GM12878 (cell line): Measurements from ENCODE around the gene BICRAL. TPM values are rescaled to one million over a fixed set of nuclear protein-coding genes. Genes with fewer than 3 reads are reported as not detected.

Experiments used
- ATAC-seq: fragments of 200-7000 bp; cut with Tn5 transposase; 3 replicates; pipeline ENCODE4 v1.9.1; 2020; ENCODE audit warnings: mild to moderate bottlenecking, moderate library complexity
- BruUV-seq: library from RNA; stranded (reverse); fragments of 400-500 nt; replicated peaks from 2 replicates; lab custom pipeline; 2021; lab: Mats Ljungman, UMichigan
- CTCF ChIA-PET: fragments of 300-600 bp; sonication (Branson Sonifier 250); formaldehyde crosslinking; extraction: SDS; loops from one replicate; lab custom pipeline; 2021; ENCODE audit warnings: inconsistent platforms; lab: Yijun Ruan, JAX
- POLR2A ChIA-PET: fragments of 350-600 bp; formaldehyde crosslinking; extraction: SDS; loops from one replicate; lab custom pipeline; 2021; ENCODE audit warnings: inconsistent platforms; lab: Charles Lee
- RAD21 ChIA-PET: fragments of 300-600 bp; sonication (Branson Sonifier 250); formaldehyde crosslinking; loops from one replicate; lab custom pipeline; 2023; ENCODE audit warnings: antibody characterized with exemption; ENCODE audit not compliant: unreplicated experiment; lab: Charles Lee
- SMC1A ChIA-PET: fragments of 300-600 bp; sonication (Branson Sonifier 250); formaldehyde crosslinking; loops from one replicate; lab custom pipeline; 2023; ENCODE audit not compliant: unreplicated experiment, uncharacterized antibody; lab: Charles Lee
- DNase-seq: peaks from one replicate; pipeline ENCODE4 v3.0.0-alpha.2; 2011; ENCODE audit warnings: low read depth, low spot score
- FAIRE-seq: peaks from 3 replicates; lab custom pipeline; 2011; peaks lifted over from hg19 to GRCh38; lab: Jason Lieb, UNC
- H2AFZ ChIP-seq: 2 replicates; pipeline ENCODE4 v1.6.0; 2011; ENCODE audit warnings: low read depth, low read length, control low read depth; ENCODE audit not compliant: control insufficient read depth
- H3K27ac ChIP-seq: 2 replicates; pipeline ENCODE4 v1.5.1; 2011; ENCODE audit warnings: control low read depth; ENCODE audit not compliant: control insufficient read depth, insufficient read depth
- H3K27me3 ChIP-seq, 2 experiments: replicated peaks in 1 of 2; 2 replicates each; pipeline versions ENCODE4 v1.6.0 to v1.6.1; 2011; ENCODE audit warnings: low read length in 1 of 2; ENCODE audit not compliant: control insufficient read depth in 2 of 2, insufficient read depth in 2 of 2
- H3K36me3 ChIP-seq, 2 experiments: 2 replicates each; pipeline ENCODE4 v1.5.1; 2011; ENCODE audit warnings: low read length in 1 of 2; ENCODE audit not compliant: control insufficient read depth in 2 of 2, insufficient read depth in 2 of 2
- H3K4me1 ChIP-seq: 2 replicates; pipeline ENCODE4 v1.6.1; 2011; ENCODE audit warnings: mild to moderate bottlenecking, low read length, moderate library complexity, mixed read lengths; ENCODE audit not compliant: control insufficient read depth, insufficient read depth
- H3K4me2 ChIP-seq: 2 replicates; pipeline ENCODE4 v1.6.0; 2011; ENCODE audit warnings: control low read depth; ENCODE audit not compliant: control insufficient read depth, insufficient read depth
- H3K4me3 ChIP-seq: fragments of 200-600 bp; sonication (generic); 2 replicates; pipeline ENCODE4 v1.5.1; 2016
- H3K79me2 ChIP-seq: 2 replicates; pipeline ENCODE4 v1.6.0; 2011; ENCODE audit warnings: low read length; ENCODE audit not compliant: control insufficient read depth, insufficient read depth
- H3K9ac ChIP-seq: 2 replicates; pipeline ENCODE4 v1.8.0; 2011; ENCODE audit warnings: low read length, control low read depth, mixed read lengths; ENCODE audit not compliant: control insufficient read depth, insufficient read depth
- H3K9me3 ChIP-seq: replicated peaks from 3 replicates; pipeline ENCODE4 v1.5.1; 2011; ENCODE audit warnings: mild to moderate bottlenecking, low read length; ENCODE audit not compliant: control insufficient read depth, insufficient read depth
- H4K20me1 ChIP-seq: 2 replicates; pipeline ENCODE4 v1.6.0; 2011; ENCODE audit not compliant: control insufficient read depth, insufficient read depth
- ATF2 ChIP-seq: IDR thresholded peaks from 2 replicates; pipeline ENCODE4 v1.6.1; 2012; ENCODE audit warnings: low read length, inconsistent platforms
- CHD1 ChIP-seq: IDR thresholded peaks from 2 replicates; pipeline ENCODE4 v1.6.1; 2012; ENCODE audit warnings: low read depth, low read length, improper control_type of control experiment
- CHD2 ChIP-seq: IDR thresholded peaks from 2 replicates; pipeline ENCODE4 v1.6.1; 2011; ENCODE audit warnings: low read depth, low read length, improper control_type of control experiment, borderline replicate concordance
- KLF5 ChIP-seq: fragments of 450-650 bp; IDR thresholded peaks from 2 replicates; pipeline ENCODE4 v1.6.1; 2014; ENCODE audit warnings: mild to moderate bottlenecking; ENCODE audit not compliant: partially characterized antibody
- NRF1 ChIP-seq: conservative IDR thresholded peaks from 2 replicates; pipeline ENCODE4 v1.6.1; 2011; ENCODE audit warnings: mild to moderate bottlenecking, low read depth, low read length, improper control_type of control experiment
- PML ChIP-seq: IDR thresholded peaks from 2 replicates; pipeline ENCODE4 v1.6.1; 2012; ENCODE audit warnings: low read length, inconsistent platforms
- SMC3 ChIP-seq: IDR thresholded peaks from 2 replicates; pipeline ENCODE4 v1.6.1; 2011; ENCODE audit warnings: low read length, improper control_type of control experiment, borderline replicate concordance
- STAT1 ChIP-seq: fragments of 450-650 bp; conservative IDR thresholded peaks from 2 replicates; pipeline ENCODE4 v1.6.1; 2014; ENCODE audit warnings: antibody characterized with exemption, mild to moderate bottlenecking
- YY1 ChIP-seq: IDR thresholded peaks from 2 replicates; pipeline ENCODE4 v1.6.1; 2011; ENCODE audit warnings: low read depth, mild to moderate bottlenecking, low read length
- WGBS: methylation state at CpG from one replicate; pipeline ENCODE4 v1.1.6; 2016; ENCODE audit warnings: low lambda C conversion rate; ENCODE audit not compliant: insufficient replicate concordance, insufficient coverage; ENCODE audit errors: missing lambda C conversion rate; 5-methylcytosine and 5-hydroxymethylcytosine counted together
- in situ Hi-C: fragments of 300-500 bp; cut with MboI; formaldehyde crosslinking; loops from 9 replicates; pipeline ENCODE4 v1.14.3; 2018; ENCODE audit warnings: mixed read lengths
- intact Hi-C: fragments of 100-400 bp; cut with micrococcal nuclease; formaldehyde crosslinking; loops from one replicate; pipeline ENCODE4 v1.14.2; 2022; ENCODE audit not compliant: unreplicated experiment
- polyA plus RNA-seq, 11 experiments: library from polyadenylated mRNA; depleted of rRNA in 4 of 11; unstranded in 6 of 11; stranded (reverse) in 5 of 11; fragments of >200 nt; fragmentation: Nextera tagmentation in 4 of 11; fragmentation: Illumina TruSeq in 1 of 11; extraction: Ambion mirVana in 4 of 11; extraction: Trizol in 1 of 11; gene quantifications; 1 replicate in 1 of 11; 2 replicates in 10 of 11; pipeline versions ENCODE4 v1.2.1 to v1.2.3, GENCODE V29; 2011 to 2016; ENCODE audit warnings: inconsistent platforms in 2 of 11, missing spikeins in 2 of 11, low read depth in 1 of 11
- total RNA-seq, 4 experiments: library from RNA; depleted of rRNA in 3 of 4; stranded (reverse); fragments of >200 nt in 3 of 4; fragmentation: Illumina TruSeq in 1 of 4; extraction: Trizol in 1 of 4; gene quantifications; 2 replicates each; pipeline versions ENCODE4 v1.2.1 to v1.2.3, GENCODE V29; 2013 to 2021

Gene BICRAL
- total and polyA plus RNA-seq, 10 of the 15 experiments (the other 5 are each of a cell fraction or from before 2014, with no cell fraction given), result 1.9 to 16.6 (median 8.5) TPM

- BruUV-seq, result no TSS peak
- DNase-seq (no peak), ATAC-seq (peak; percentile 19; the same call in 1 of the 3 replicates), FAIRE-seq (no peak)
- ChIA-PET CTCF (interaction anchor here (0.7 to 1.3 kb wide), 2 partner anchors 142 to 210 kb away, joined by 3 read pairs; no protein-coding TSS in a partner anchor), SMC1A (interaction anchor here (0.8 to 1.1 kb wide), 2 partner anchors 8 to 145 kb away, joined by 3 to 4 read pairs; no protein-coding TSS in a partner anchor), RAD21 (interaction anchor here (1.2 kb wide), 1 partner anchor 210 kb away, joined by 4 read pairs; no protein-coding TSS in a partner anchor), POLR2A (no interaction called here)
- no peaks in the 10 kb centered on the region for H3K79me2 ChIP-seq
- H3K4me3 ChIP-seq, result no peak overlapping the region
- 50% methylated on average over 2 of the region's 3 CpGs for WGBS
- no peaks in the 10 kb centered on the region for H3K9me3 ChIP-seq
- in situ Hi-C loops (no loop called here), intact Hi-C loops (no loop called here)
- H3K4me2 ChIP-seq, result 0 out of 2 replicates have a peak overlapping the region, but pooled peaks have one; percentile 13
- no peak overlapping the region for H3K27ac ChIP-seq
- H4K20me1 ChIP-seq, result no peaks in the 10 kb centered on the region
- H3K4me1 ChIP-seq, result peaks cover 9% of the 10 kb centered on the region; the same call in 1 of the 2 replicates
- H3K9ac ChIP-seq, result no peak overlapping the region
- no peaks in the 10 kb centered on the region for H3K27me3 ChIP-seq
- peaks cover 1 to 10% of the 10 kb centered on the region in 2 experiments; a peak in 2 of 4 replicates for H3K36me3 ChIP-seq
- H2AFZ ChIP-seq, result no peak overlapping the region
- TF ChIP-seq CHD2 (no peak), NRF1 (no peak), ATF2 (no peak), KLF5 (no peak), STAT1 (no peak), PML (no peak), CHD1 (no peak), SMC3 (no peak), YY1 (no peak)
Measured at GRCh38 chr6:42871711-42872110, 89.9 kb downstream of the BICRAL start.
